Measurements from ENCODE around the gene KATNAL2. TPM values are rescaled to one million over a fixed set of nuclear protein-coding genes. Genes with fewer than 3 reads are reported as not detected.

KATNAL2 gene
- total RNA-seq, 3 donors from 2014 or later (not counting 1 experiment from before 2014, with no cell fraction given), result 0.45 to 1.2 (median 0.52) TPM

DNA sequence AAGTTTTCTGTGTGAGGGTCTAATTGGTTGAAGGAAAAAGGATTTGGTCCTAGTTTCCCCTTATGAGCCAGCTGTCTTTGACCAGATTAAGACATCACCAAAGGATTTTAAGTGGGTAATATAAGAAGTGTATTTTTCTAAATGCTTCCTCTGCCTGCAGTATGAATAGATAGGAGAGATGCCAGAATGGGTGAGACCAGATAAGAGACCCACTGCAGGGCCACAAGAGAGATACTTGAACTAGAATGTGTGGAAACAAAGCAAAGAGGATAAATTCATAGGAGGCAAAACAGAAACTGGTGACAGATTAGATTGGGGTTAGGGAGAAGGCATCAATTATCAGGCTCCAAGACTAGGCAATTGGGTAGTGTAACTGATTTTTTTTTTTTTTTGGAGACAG, 234.0 kb downstream of the KATNAL2 start:
- intact Hi-C loops (cut with micrococcal nuclease), result no loop called here
- no peaks in the 10 kb centered on the region for H3K27me3 ChIP-seq (ENCODE audit: control insufficient read depth, insufficient read depth, low read length)
- no peaks in the 10 kb centered on the region for H3K9me3 Mint-ChIP-seq
- H3K27ac Mint-ChIP-seq, result peak overlapping the region; percentile 92 to 95
- peaks cover 39 to 43% of the 10 kb centered on the region in 2 donors for H3K4me1 Mint-ChIP-seq
- peaks cover 9% of the 10 kb centered on the region for H3K36me3 Mint-ChIP-seq
- H3K36me3 ChIP-seq (ENCODE audit: control insufficient read depth, insufficient read depth, low read length), result peaks cover 16% of the 10 kb centered on the region
- TF ChIP-seq, protein P1, sequence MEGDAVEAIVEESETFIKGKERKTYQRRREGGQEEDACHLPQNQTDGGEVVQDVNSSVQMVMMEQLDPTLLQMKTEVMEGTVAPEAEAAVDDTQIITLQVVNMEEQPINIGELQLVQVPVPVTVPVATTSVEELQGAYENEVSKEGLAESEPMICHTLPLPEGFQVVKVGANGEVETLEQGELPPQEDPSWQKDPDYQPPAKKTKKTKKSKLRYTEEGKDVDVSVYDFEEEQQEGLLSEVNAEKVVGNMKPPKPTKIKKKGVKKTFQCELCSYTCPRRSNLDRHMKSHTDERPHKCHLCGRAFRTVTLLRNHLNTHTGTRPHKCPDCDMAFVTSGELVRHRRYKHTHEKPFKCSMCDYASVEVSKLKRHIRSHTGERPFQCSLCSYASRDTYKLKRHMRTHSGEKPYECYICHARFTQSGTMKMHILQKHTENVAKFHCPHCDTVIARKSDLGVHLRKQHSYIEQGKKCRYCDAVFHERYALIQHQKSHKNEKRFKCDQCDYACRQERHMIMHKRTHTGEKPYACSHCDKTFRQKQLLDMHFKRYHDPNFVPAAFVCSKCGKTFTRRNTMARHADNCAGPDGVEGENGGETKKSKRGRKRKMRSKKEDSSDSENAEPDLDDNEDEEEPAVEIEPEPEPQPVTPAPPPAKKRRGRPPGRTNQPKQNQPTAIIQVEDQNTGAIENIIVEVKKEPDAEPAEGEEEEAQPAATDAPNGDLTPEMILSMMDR (IDR thresholded peaks at IDR 0.05), result no peak
- peak overlapping the region; percentile 97 for H3K4me3 Mint-ChIP-seq
- DNase-seq (no peak), ATAC-seq (no peak)
- H3K4me1 ChIP-seq (ENCODE audit: control insufficient read depth, insufficient read depth, low read length), result peaks cover 22% of the 10 kb centered on the region
- H3K27ac ChIP-seq (ENCODE audit: low read length), result peak overlapping the region; percentile 60
- no peaks in the 10 kb centered on the region for H3K27me3 Mint-ChIP-seq (ENCODE audit: low read depth in 2 of 2)
- H3K9me3 ChIP-seq (ENCODE audit: control insufficient read depth, insufficient read depth, low read length), result no peaks in the 10 kb centered on the region
- peak overlapping the region; percentile 59 for H3K4me3 ChIP-seq (ENCODE audit: low read length)

Other genes starting within 250 kb of the KATNAL2 start
- gene ST8SIA5, start 160.5 kb upstream of the KATNAL2 start, total RNA-seq, result under 1 TPM in 1 of 3 donors, not detected in 2; 0.23 TPM
- 10 to 100 TPM; 48.9 to 55.9 (median 50.0) TPM for gene PIAS2, start 95 bp upstream of the KATNAL2 start, total RNA-seq
- not detected for gene ELOA2, start 118.0 kb downstream of the KATNAL2 start, total RNA-seq
- 10 to 100 TPM; 27.5 to 36.2 (median 35.3) TPM for gene HDHD2, start 232.9 kb downstream of the KATNAL2 start, total RNA-seq